RWPE1 (cell line): ENCODE results near the gene CBX2.

Experiments used
- CTCF ChIA-PET: fragments of 350-600 bp; sonication (Branson Sonifier 250); formaldehyde crosslinking; extraction: SDS; loops from one replicate; lab custom pipeline; 2021; lab: Yijun Ruan, JAX
- POLR2A ChIA-PET: fragments of 400-600 bp; formaldehyde crosslinking; extraction: SDS; loops from one replicate; lab custom pipeline; 2020; ENCODE audit warnings: antibody characterized with exemption; ENCODE audit not compliant: low non-redundant PET; lab: Yijun Ruan, JAX
- DNase-seq: peaks from one replicate; pipeline ENCODE4 v3.0.0; 2012; ENCODE audit warnings: low spot score
- H3K27ac ChIP-seq: fragments of 450-650 bp; 2 replicates; pipeline ENCODE4 v1.5.1; 2017
- TF ChIP-seq, protein P1 (sequence below): fragments of 450-650 bp; conservative IDR thresholded peaks from 2 replicates; pipeline ENCODE4 v1.5.1; 2017; ENCODE audit warnings: low read depth, mild to moderate bottlenecking

CBX2 gene

DNA sequence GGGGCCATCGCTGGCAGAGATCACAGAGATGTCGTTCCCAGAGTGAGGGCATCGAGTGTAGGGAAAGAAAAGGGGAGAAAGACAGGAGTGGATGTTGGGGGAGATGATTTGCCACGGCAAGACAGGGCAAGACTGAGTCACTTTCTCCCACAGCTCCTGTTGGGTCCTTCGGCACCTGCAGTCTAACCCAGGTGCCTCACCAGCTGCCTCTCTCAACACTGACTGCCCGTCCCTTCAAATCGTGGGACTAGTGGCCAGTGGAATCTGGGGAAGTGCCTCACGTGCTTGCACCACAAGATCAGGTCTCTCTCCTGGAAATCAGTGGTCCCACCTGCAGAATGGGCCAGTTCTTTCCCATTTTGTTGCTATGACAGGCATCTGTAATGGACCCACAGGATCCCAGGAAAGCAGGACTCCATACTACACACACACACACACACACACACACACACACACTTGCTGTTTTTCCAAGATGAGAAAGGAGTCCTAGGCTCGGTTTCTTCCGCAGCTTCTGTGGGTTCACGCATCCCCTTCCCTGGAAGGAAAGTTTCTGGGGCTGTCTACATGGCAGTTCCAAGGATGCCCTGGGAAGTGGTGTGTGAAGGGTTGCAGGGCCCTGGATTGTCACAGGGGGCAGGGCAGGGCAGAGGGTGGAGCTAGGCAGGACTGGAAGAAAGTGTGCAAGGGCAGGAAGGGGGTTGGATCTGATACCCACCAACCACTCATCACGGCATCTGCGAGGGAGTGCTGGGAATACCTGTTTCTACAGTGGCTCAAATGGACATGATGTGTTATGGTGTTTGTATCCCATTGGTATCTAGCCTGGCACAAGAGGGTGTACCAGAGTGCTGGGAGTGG lies 29.1 kb downstream of the CBX2 start:
- ChIA-PET CTCF (interaction anchor here (0.5 to 1.4 kb wide), 8 partner anchors 8 to 1395 kb away, joined by 3 to 7 read pairs (median 4); partner anchors contain the start of genes CBX4 and CBX8), POLR2A (interaction anchor here (0.6 kb wide), 1 partner anchor 34 kb away, joined by 3 read pairs; no protein-coding TSS in a partner anchor)
- TF ChIP-seq, protein P1, sequence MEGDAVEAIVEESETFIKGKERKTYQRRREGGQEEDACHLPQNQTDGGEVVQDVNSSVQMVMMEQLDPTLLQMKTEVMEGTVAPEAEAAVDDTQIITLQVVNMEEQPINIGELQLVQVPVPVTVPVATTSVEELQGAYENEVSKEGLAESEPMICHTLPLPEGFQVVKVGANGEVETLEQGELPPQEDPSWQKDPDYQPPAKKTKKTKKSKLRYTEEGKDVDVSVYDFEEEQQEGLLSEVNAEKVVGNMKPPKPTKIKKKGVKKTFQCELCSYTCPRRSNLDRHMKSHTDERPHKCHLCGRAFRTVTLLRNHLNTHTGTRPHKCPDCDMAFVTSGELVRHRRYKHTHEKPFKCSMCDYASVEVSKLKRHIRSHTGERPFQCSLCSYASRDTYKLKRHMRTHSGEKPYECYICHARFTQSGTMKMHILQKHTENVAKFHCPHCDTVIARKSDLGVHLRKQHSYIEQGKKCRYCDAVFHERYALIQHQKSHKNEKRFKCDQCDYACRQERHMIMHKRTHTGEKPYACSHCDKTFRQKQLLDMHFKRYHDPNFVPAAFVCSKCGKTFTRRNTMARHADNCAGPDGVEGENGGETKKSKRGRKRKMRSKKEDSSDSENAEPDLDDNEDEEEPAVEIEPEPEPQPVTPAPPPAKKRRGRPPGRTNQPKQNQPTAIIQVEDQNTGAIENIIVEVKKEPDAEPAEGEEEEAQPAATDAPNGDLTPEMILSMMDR = no peak
- no peak for DNase-seq
- no peak overlapping the region for H3K27ac ChIP-seq

DNA sequence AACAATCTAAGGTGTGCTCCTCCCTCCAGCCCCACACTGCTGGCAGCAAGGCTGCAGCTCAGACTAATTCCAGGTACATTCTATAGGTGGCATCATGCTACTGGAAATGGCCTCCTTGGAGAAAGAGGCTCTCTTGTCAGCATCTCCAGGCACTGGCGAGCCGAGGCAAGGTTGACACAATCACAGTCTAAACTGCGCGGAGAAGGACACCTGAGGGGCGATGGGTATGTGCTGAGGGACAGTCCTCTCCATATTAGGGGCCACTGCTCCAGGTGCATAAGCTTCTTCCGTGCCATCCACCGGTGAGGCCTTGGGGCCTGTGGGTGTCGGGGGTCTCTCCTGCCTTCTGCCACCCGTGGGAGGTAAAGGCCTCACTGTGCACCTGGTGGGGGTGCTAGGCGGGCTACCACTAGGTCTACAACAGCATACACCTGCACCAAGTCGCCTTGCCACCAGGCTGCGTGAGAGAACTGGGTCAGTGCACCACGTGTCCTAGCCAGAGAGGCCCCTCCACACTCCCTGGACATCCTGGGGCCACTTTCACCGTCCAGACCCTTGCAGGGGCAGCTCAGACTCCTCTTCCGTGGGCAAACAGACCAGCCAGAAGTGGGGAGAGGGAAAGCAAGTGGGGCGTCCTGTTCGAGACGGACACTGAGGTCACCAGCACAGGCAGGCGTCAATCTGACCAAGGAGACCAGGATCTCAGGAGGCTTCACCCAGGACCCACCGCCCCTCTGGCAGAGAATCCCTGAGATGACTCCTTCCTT lies 31.0 kb downstream of the CBX2 start:
- H3K27ac ChIP-seq = no peak overlapping the region
- TF ChIP-seq, protein P1 = peak; percentile 40
- ChIA-PET POLR2A (no interaction called here), CTCF (interaction anchor here (0.6 to 1.4 kb wide), 16 partner anchors 10 to 1651 kb away, joined by 3 to 7 read pairs (median 4); no protein-coding TSS in a partner anchor)
- peak; percentile 64 for DNase-seq

GRCh38 chr17:79809530-79810129 lies 31.7 kb downstream of the CBX2 start:
- ChIA-PET POLR2A (no interaction called here), CTCF (interaction anchor here (0.6 to 1.2 kb wide), 4 partner anchors 20 to 580 kb away, joined by 3 to 6 read pairs (median 4); no protein-coding TSS in a partner anchor)
- TF ChIP-seq, protein P1 = no peak
- no peak for DNase-seq
- H3K27ac ChIP-seq = no peak overlapping the region

GRCh38 chr17:79810130-79811010 lies 32.4 kb downstream of the CBX2 start:
- CTCF ChIA-PET = interaction anchor here (0.6 to 2.1 kb wide), 16 partner anchors 9 to 198 kb away, joined by 3 to 14 read pairs (median 3); partner anchors contain the start of genes CBX2 and CBX4
- POLR2A ChIA-PET = no interaction called here
- no peak overlapping the region for H3K27ac ChIP-seq
- peak; percentile 87 for DNase-seq
- TF ChIP-seq, protein P1 = no peak

DNA sequence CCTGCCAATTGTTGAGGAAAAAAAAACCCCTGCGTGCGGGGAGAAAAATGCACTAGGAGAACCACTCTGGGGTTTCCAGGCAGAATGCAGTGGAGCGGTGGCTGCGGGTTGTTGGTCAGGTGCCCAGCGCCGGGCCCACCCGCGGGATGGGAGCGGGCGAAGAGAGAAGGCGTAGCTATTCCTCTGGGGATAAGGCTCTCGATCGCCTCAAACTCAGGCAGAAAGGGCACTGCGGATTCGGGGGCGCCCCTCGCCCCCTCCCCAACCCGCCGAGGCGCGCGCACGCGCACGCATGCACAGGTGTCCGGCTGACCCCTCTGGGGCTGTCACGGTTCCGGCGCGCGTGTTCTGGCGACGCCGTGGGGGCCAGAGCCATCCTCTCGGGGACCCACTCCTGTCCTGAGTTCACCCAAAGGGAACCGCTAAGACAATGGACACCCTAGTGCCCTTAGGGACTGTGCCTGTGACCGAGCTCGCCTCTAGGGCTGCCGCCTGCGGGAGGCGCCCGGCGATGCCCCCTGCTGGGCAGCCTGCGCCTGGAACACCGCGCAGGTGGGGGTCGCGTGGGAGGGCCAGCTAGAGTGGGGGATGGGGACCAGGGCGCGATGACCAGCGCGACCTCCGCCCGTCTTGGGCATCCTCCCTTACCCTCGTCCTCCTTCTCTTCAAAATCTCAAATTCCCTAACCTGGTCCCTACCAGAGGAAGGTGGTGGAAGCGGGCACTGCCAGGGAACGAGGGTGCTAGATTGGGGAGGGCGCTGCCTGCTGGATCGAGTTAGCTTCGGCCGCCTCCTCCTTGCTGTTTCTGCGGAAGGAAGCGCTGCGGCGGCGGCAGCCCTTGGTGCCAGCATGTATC lies 33.3 kb downstream of the CBX2 start:
- TF ChIP-seq, protein P1 = peak; percentile 66
- H3K27ac ChIP-seq = no peak overlapping the region
- no peak for DNase-seq
- POLR2A ChIA-PET = interaction anchor here (0.5 kb wide), 1 partner anchor 183 kb away, joined by 3 read pairs; no protein-coding TSS in a partner anchor
- CTCF ChIA-PET = interaction anchor here (0.6 to 2.1 kb wide), 19 partner anchors 12 to 419 kb away, joined by 3 to 14 read pairs (median 3); partner anchors contain the start of genes CBX2 and CBX4
